HS-27A (cell line): Measurements from ENCODE around the gene AXL.
"Not testable (repeated sequence)": the region's sequence is repeated elsewhere in the genome, so short reads cannot be mapped to it uniquely, and the experiment has no call there.

Experiments
- DNase-seq: peaks from one replicate; pipeline ENCODE4 v3.0.0-alpha.2; 2012; ENCODE audit warnings: low read depth, missing footprints

Gene AXL

GRCh38 chr19:41206926-41207750 is 11.9 kb upstream of the AXL start:
- no peak for DNase-seq

- no peak for DNase-seq
Measured at GRCh38 chr19:41214161-41214560, 4.9 kb upstream of the AXL start.

GRCh38 chr19:41217741-41218140 is 1.3 kb upstream of the AXL start:
- no peak for DNase-seq

- no peak for DNase-seq
Measured at GRCh38 chr19:41218249-41218614, 791 bp upstream of the AXL start.

- no peak for DNase-seq
Measured at GRCh38 chr19:41219924-41220567, 1.0 kb downstream of the AXL start.

GRCh38 chr19:41220811-41221210 is 1.8 kb downstream of the AXL start:
- no peak for DNase-seq

GRCh38 chr19:41221514-41222205 is 2.6 kb downstream of the AXL start:
- no peak for DNase-seq

- no peak for DNase-seq
Measured at GRCh38 chr19:41222240-41222639, 3.2 kb downstream of the AXL start.

GRCh38 chr19:41223431-41224234 is 4.6 kb downstream of the AXL start:
- DNase-seq: peak; percentile 100

GRCh38 chr19:41224632-41225031 is 5.6 kb downstream of the AXL start:
- DNase-seq: no peak

- peak; percentile 100 for DNase-seq
Measured at GRCh38 chr19:41225238-41226052, 6.4 kb downstream of the AXL start.

- DNase-seq: no peak
Measured at GRCh38 chr19:41226053-41226873, 7.2 kb downstream of the AXL start.

GRCh38 chr19:41226874-41227390 is 7.9 kb downstream of the AXL start:
- no peak for DNase-seq

- DNase-seq: no peak
Measured at GRCh38 chr19:41228486-41228885, 9.5 kb downstream of the AXL start.

- DNase-seq: not testable (repeated sequence)
Measured at GRCh38 chr19:41229338-41229737, 10.3 kb downstream of the AXL start.

- DNase-seq: no peak
Measured at GRCh38 chr19:41230067-41230857, 11.2 kb downstream of the AXL start.

GRCh38 chr19:41232686-41233085 is 13.7 kb downstream of the AXL start:
- DNase-seq: no peak

- DNase-seq: no peak
Measured at GRCh38 chr19:41233748-41234240, 14.8 kb downstream of the AXL start.

GRCh38 chr19:41234512-41235168 is 15.6 kb downstream of the AXL start:
- DNase-seq: no peak
